GM12864 (cell line): Measurements from ENCODE around the gene WDR91.
A peak's percentile ranks its signal among the peaks of the same experiment; 100 is the strongest.

Source experiments
- DNase-seq: peaks from one replicate; pipeline ENCODE4 v3.0.0-alpha.2; 2011; ENCODE audit warnings: low read depth
- H3K4me3 ChIP-seq: 2 replicates; pipeline ENCODE4 v1.5.1; 2011; ENCODE audit warnings: mild to moderate bottlenecking, low read depth, low read length, control low read depth
- TF ChIP-seq, protein P1 (sequence below): IDR thresholded peaks from 2 replicates; pipeline ENCODE4 v1.5.1; 2011; ENCODE audit warnings: low read depth, mild to moderate bottlenecking, moderate library complexity, low read length, control low read depth, inconsistent platforms; ENCODE audit errors: missing control alignments

Gene WDR91

GRCh38 chr7:135185471-135186260 lies 25.7 kb downstream of the WDR91 start:
- TF ChIP-seq, protein P1, sequence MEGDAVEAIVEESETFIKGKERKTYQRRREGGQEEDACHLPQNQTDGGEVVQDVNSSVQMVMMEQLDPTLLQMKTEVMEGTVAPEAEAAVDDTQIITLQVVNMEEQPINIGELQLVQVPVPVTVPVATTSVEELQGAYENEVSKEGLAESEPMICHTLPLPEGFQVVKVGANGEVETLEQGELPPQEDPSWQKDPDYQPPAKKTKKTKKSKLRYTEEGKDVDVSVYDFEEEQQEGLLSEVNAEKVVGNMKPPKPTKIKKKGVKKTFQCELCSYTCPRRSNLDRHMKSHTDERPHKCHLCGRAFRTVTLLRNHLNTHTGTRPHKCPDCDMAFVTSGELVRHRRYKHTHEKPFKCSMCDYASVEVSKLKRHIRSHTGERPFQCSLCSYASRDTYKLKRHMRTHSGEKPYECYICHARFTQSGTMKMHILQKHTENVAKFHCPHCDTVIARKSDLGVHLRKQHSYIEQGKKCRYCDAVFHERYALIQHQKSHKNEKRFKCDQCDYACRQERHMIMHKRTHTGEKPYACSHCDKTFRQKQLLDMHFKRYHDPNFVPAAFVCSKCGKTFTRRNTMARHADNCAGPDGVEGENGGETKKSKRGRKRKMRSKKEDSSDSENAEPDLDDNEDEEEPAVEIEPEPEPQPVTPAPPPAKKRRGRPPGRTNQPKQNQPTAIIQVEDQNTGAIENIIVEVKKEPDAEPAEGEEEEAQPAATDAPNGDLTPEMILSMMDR: no peak
- H3K4me3 ChIP-seq: peak overlapping the region; percentile 15
- DNase-seq: no peak

DNA sequence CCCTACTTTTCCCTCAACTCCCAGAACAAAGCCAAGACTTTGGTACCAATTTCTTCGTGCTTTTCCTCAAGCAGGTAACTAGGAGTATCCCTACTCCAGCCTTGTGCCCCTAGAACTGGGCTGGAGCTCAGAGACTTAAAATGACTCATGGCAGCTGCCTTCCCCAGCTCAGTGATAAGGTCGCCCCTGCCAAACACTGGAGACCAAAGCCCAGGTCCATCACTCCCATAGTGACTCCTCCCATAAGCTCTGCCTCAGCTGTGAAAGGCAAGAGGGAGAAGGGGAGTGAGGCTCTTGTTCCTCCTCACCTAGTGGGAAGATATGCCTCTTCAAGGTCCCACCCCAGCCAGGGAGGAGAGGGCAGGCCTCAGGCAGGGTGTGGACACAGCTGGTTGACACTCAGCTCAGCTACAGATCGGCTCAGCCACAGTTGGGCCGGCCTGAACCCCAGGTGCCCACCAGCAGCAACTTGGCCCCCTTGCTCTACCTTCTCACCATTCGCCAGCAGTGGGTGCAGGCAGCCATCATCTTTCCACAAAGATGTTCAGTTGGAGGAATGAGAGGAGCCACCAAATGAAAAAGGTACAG lies 27.0 kb downstream of the WDR91 start:
- no peak overlapping the region for H3K4me3 ChIP-seq
- TF ChIP-seq, protein P1: no peak
- DNase-seq: no peak

GRCh38 chr7:135183478-135183877 lies 27.8 kb downstream of the WDR91 start:
- DNase-seq: no peak
- TF ChIP-seq, protein P1: no peak
- no peak overlapping the region for H3K4me3 ChIP-seq

DNA sequence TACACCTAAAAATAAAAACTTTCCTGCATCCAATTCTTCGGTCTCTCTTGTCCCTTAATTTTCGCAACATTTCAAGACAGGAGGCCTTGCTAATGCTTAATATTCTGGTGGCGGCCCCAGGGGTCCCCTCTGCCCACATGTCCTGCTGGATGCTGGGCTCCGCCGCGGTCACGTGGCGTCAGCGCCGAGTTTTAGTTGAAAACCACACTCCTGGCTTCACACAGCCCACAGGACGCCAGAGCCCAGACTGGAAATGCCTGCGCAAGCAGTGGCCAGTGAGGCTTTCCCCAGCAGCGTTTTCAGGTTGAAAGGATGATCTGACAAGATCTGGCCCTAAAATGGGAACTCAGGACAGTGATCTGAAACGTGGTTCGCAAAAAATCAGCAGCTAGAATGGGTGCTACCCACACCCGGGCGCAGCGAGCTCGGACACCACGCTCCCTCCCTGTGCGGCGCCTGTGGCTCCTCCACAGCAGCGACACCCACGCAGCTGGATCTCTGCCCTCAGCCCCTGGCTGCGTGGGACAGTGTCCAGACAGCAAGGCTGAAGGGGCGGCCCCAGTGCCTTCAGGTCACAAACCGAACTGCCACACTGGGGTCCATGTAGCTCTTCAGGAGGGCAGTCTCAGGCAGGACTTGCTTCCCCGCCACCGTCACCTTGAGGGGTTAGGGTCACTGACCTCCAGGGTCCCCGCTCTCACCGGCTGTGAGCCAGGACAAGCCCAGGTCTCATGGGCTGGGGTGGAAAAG lies 29.2 kb downstream of the WDR91 start:
- DNase-seq: no peak
- TF ChIP-seq, protein P1: no peak
- no peak overlapping the region for H3K4me3 ChIP-seq

- no peak for DNase-seq
- no peak overlapping the region for H3K4me3 ChIP-seq
- TF ChIP-seq, protein P1: no peak
Measured at GRCh38 chr7:135181261-135181928, 29.9 kb downstream of the WDR91 start.

- TF ChIP-seq, protein P1: no peak
- no peak overlapping the region for H3K4me3 ChIP-seq
- no peak for DNase-seq
Measured at GRCh38 chr7:135180122-135180521, 31.2 kb downstream of the WDR91 start.
